ENCODE results near the gene KRT12. TPM values are rescaled to one million over a fixed set of nuclear protein-coding genes. Genes with fewer than 3 reads are reported as not detected.

KRT12 gene
- polyA plus RNA-seq, 1 of the 3 experiments (the other 2 are of a cell fraction), result not detected

DNA sequence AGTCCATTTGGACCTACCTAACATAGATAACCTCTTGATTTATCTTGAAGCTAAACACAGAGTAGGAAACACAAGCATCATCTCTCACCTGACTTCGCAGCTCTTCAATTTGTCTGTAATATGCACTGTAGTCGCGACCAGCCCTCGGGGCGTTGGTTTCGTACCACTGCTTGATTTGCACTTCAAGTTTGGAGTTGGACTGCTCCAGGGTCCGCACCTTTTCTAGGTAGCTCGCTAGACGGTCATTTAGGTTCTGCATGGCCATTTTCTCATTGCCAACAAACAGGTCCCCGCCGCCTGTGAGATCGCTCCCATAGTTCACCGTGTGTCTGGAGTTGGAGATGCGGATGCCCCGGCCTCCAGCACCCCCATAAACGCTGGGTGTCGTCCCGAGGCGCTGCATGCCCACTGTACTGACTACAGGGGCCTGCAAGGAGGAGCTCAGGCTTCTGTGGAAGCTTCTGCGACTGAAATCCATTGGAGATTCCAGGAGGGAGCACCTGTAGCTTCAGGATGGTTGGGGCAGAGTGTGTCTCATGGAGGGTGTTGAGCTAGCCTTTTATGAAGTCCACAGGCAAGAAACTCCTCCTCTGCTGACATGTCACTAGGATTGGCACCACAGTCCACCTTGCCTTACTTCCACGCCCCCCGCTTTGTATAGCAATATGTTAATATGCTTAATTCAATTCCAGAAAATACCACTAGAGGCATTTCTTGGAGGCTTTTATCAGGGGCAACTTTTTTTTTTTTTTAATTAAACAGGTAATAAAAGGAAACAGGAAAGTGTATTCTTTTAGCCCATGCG lies 17.9 kb upstream of the KRT12 start, which contains the start of gene KRT20:
Gene KRT20, minus strand, starts transcription at position 535 of the 805 bp plus-strand sequence. Its CDS starts 57 bp downstream, at position 478.
- Histone ChIP-seq H3K9me3 (no peaks in the 10 kb centered on the region), H3K4me2 (no peak within 1 kb of the TSS), H3K36me3 (replicated peaks in 1 of 2; ENCODE audit: control insufficient read depth in 1 of 2, insufficient read depth in 2 of 2, low read length in 1 of 2) (no peaks in the 10 kb centered on the region), H2AFZ (ENCODE audit: low read depth) (no peak within 1 kb of the TSS), H3K27ac (ENCODE audit: low read depth in 2 of 2, low read length in 1 of 2) (no peak within 1 kb of the TSS), H3K4me1 (ENCODE audit: control insufficient read depth in 1 of 2, insufficient read depth in 2 of 2, low read depth in 1 of 2, low read length in 1 of 2) (no peaks in the 10 kb centered on the region), H3K9ac (no peak within 1 kb of the TSS), H3F3A (replicated peaks; ENCODE audit: insufficient read depth) (no peaks in the 10 kb centered on the region), H4K20me1 (ENCODE audit: insufficient read depth) (no peaks in the 10 kb centered on the region), H3K27me3 (ENCODE audit: insufficient read depth) (peaks cover 85% of the 10 kb centered on the region), H3K4me3 (ENCODE audit: low read depth in 2 of 2, low read length in 1 of 2) (no peak within 1 kb of the TSS), H3K79me2 (ENCODE audit: insufficient read depth) (no peaks in the 10 kb centered on the region), H3K9me2 (no peaks in the 10 kb centered on the region)
- WGBS (ENCODE audit: low lambda C conversion rate), result 21% methylated on average over 16 of the region's 23 CpGs
- ChIA-PET CTCF (interaction anchor here (1.1 to 1.8 kb wide), 3 partner anchors 22 to 783 kb away, joined by 3 to 7 read pairs (median 3); no protein-coding TSS in a partner anchor), POLR2A (no interaction called here)
- TF ChIP-seq, protein P1, sequence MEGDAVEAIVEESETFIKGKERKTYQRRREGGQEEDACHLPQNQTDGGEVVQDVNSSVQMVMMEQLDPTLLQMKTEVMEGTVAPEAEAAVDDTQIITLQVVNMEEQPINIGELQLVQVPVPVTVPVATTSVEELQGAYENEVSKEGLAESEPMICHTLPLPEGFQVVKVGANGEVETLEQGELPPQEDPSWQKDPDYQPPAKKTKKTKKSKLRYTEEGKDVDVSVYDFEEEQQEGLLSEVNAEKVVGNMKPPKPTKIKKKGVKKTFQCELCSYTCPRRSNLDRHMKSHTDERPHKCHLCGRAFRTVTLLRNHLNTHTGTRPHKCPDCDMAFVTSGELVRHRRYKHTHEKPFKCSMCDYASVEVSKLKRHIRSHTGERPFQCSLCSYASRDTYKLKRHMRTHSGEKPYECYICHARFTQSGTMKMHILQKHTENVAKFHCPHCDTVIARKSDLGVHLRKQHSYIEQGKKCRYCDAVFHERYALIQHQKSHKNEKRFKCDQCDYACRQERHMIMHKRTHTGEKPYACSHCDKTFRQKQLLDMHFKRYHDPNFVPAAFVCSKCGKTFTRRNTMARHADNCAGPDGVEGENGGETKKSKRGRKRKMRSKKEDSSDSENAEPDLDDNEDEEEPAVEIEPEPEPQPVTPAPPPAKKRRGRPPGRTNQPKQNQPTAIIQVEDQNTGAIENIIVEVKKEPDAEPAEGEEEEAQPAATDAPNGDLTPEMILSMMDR (IDR thresholded peaks at IDR 0.05), result peak; percentile 38; the same call in 1 of the 2 replicates
- TF ChIP-seq, protein P2, sequence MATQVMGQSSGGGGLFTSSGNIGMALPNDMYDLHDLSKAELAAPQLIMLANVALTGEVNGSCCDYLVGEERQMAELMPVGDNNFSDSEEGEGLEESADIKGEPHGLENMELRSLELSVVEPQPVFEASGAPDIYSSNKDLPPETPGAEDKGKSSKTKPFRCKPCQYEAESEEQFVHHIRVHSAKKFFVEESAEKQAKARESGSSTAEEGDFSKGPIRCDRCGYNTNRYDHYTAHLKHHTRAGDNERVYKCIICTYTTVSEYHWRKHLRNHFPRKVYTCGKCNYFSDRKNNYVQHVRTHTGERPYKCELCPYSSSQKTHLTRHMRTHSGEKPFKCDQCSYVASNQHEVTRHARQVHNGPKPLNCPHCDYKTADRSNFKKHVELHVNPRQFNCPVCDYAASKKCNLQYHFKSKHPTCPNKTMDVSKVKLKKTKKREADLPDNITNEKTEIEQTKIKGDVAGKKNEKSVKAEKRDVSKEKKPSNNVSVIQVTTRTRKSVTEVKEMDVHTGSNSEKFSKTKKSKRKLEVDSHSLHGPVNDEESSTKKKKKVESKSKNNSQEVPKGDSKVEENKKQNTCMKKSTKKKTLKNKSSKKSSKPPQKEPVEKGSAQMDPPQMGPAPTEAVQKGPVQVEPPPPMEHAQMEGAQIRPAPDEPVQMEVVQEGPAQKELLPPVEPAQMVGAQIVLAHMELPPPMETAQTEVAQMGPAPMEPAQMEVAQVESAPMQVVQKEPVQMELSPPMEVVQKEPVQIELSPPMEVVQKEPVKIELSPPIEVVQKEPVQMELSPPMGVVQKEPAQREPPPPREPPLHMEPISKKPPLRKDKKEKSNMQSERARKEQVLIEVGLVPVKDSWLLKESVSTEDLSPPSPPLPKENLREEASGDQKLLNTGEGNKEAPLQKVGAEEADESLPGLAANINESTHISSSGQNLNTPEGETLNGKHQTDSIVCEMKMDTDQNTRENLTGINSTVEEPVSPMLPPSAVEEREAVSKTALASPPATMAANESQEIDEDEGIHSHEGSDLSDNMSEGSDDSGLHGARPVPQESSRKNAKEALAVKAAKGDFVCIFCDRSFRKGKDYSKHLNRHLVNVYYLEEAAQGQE (IDR thresholded peaks at IDR 0.05; ENCODE audit: low read depth, low read length), result no peak
- TF ChIP-seq, protein P3, sequence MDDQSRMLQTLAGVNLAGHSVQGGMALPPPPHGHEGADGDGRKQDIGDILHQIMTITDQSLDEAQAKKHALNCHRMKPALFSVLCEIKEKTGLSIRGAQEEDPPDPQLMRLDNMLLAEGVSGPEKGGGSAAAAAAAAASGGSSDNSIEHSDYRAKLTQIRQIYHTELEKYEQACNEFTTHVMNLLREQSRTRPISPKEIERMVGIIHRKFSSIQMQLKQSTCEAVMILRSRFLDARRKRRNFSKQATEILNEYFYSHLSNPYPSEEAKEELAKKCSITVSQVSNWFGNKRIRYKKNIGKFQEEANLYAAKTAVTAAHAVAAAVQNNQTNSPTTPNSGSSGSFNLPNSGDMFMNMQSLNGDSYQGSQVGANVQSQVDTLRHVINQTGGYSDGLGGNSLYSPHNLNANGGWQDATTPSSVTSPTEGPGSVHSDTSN (IDR thresholded peaks at IDR 0.05), result no peak
- TF ChIP-seq, protein P4, sequence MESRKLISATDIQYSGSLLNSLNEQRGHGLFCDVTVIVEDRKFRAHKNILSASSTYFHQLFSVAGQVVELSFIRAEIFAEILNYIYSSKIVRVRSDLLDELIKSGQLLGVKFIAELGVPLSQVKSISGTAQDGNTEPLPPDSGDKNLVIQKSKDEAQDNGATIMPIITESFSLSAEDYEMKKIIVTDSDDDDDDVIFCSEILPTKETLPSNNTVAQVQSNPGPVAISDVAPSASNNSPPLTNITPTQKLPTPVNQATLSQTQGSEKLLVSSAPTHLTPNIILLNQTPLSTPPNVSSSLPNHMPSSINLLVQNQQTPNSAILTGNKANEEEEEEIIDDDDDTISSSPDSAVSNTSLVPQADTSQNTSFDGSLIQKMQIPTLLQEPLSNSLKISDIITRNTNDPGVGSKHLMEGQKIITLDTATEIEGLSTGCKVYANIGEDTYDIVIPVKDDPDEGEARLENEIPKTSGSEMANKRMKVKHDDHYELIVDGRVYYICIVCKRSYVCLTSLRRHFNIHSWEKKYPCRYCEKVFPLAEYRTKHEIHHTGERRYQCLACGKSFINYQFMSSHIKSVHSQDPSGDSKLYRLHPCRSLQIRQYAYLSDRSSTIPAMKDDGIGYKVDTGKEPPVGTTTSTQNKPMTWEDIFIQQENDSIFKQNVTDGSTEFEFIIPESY (IDR thresholded peaks at IDR 0.05; ENCODE audit: borderline replicate concordance, low read depth), result no peak
- DNase-seq, result no peak

All from SK-N-SH (cell line).